K562 (cell line): ENCODE measurements around the gene SASH3. TPM values are rescaled to one million over a fixed set of nuclear protein-coding genes. Genes with fewer than 3 reads are reported as not detected.

ENCODE experiments used
- ATAC-seq: fragments of 200-7000 bp; cut with Tn5 transposase; 3 replicates; pipeline ENCODE4 v1.9.1; 2020; ENCODE audit warnings: moderate library complexity
- BruUV-seq: library from RNA; stranded (reverse); fragments of 400-500 nt; replicated peaks from 2 replicates; lab custom pipeline; 2021; lab: Mats Ljungman, UMichigan
- CTCF ChIA-PET: fragments of 300-600 bp; formaldehyde crosslinking; extraction: SDS; loops from one replicate; lab custom pipeline; 2021; ENCODE audit warnings: low intra/inter-chr PET ratio; lab: Yijun Ruan, JAX
- POLR2A ChIA-PET: fragments of 300-600, 350-650 bp; sonication (Branson Sonifier 250); formaldehyde crosslinking; extraction: SDS; loops from one replicate; lab custom pipeline; 2021; ENCODE audit warnings: antibody characterized with exemption, inconsistent platforms; lab: Yijun Ruan, JAX
- DNase-seq, 4 experiments: peaks; one replicate each; pipeline versions ENCODE4 v3.0.0 to v3.0.0-alpha.2; 2011 to 2018; ENCODE audit warnings: low spot score in 3 of 4, mixed read lengths in 3 of 4; ENCODE audit errors: extremely low read depth in 1 of 4
- FAIRE-seq: peaks from 2 replicates; lab custom pipeline; 2011; peaks lifted over from hg19 to GRCh38; lab: Jason Lieb, UNC
- H2AFZ ChIP-seq: 2 replicates; pipeline ENCODE4 v1.6.0; 2011; ENCODE audit warnings: low read depth, low read length, control low read depth, inconsistent platforms
- H3K27ac ChIP-seq: fragments of 200-600 bp; 3 replicates; pipeline ENCODE4 v1.8.0; 2011; ENCODE audit warnings: low read depth, mild to moderate bottlenecking, control low read depth, inconsistent platforms, low read length, moderate library complexity, mixed read lengths; ENCODE audit errors: extremely low read depth
- H3K27me3 ChIP-seq, 2 experiments: fragments of 300-600 bp in 1 of 2; 2 replicates in 1 of 2; 3 replicates in 1 of 2; pipeline versions ENCODE4 v1.6.0 to v1.8.0; 2011; ENCODE audit warnings: inconsistent platforms in 2 of 2, low read length in 2 of 2, mild to moderate bottlenecking in 1 of 2, mixed read lengths in 1 of 2, moderate library complexity in 1 of 2; ENCODE audit not compliant: control insufficient read depth in 2 of 2, insufficient read depth in 2 of 2
- H3K36me3 ChIP-seq: fragments of 300-600 bp; 3 replicates; pipeline ENCODE4 v1.8.0; 2011; ENCODE audit warnings: mild to moderate bottlenecking, low read length, inconsistent platforms; ENCODE audit not compliant: control insufficient read depth, insufficient read depth
- H3K4me1 ChIP-seq, 2 experiments: fragments of 200-600 bp in 1 of 2; replicated peaks in 1 of 2; 2 replicates in 1 of 2; 3 replicates in 1 of 2; pipeline versions ENCODE4 v1.5.1 to v1.8.0; 2011; ENCODE audit warnings: inconsistent platforms in 2 of 2, low read length in 2 of 2, mild to moderate bottlenecking in 1 of 2, mixed read lengths in 1 of 2, moderate library complexity in 1 of 2; ENCODE audit not compliant: control insufficient read depth in 2 of 2, insufficient read depth in 2 of 2
- H3K4me2 ChIP-seq: 2 replicates; pipeline ENCODE4 v1.6.1; 2011; ENCODE audit warnings: low read length, control low read depth, inconsistent platforms, mixed read lengths; ENCODE audit not compliant: insufficient read depth
- H3K4me3 ChIP-seq: fragments of 200-600 bp; sonication (generic), shearing (Covaris generic); 2 replicates; pipeline ENCODE4 v1.5.1; 2016; ENCODE audit warnings: control low read depth, inconsistent platforms
- H3K79me2 ChIP-seq: fragments of 200-600 bp; 3 replicates; pipeline ENCODE4 v1.8.0; 2011; ENCODE audit warnings: low read length, inconsistent platforms; ENCODE audit not compliant: control insufficient read depth, insufficient read depth
- H3K9ac ChIP-seq, 2 experiments: 2 replicates each; pipeline versions ENCODE4 v1.6.0 to v1.6.1; 2011; ENCODE audit warnings: low read depth in 2 of 2, low read length in 2 of 2, control low read depth in 1 of 2, inconsistent platforms in 1 of 2, mild to moderate bottlenecking in 1 of 2, mixed read lengths in 1 of 2; ENCODE audit not compliant: insufficient read depth in 1 of 2
- H3K9me1 ChIP-seq: one replicate; pipeline ENCODE4 v1.6.0; 2011; ENCODE audit warnings: inconsistent platforms, mild to moderate bottlenecking, low read length, moderate library complexity; ENCODE audit not compliant: control insufficient read depth, insufficient read depth
- H3K9me3 ChIP-seq: replicated peaks from 2 replicates; pipeline ENCODE4 v1.5.1; 2011; ENCODE audit warnings: low read depth, low read length, inconsistent platforms; ENCODE audit not compliant: control insufficient read depth, insufficient read depth
- H4K20me1 ChIP-seq: replicated peaks from 2 replicates; pipeline ENCODE4 v1.6.1; 2011; ENCODE audit warnings: low read length, inconsistent platforms, mixed read lengths; ENCODE audit not compliant: control insufficient read depth, insufficient read depth
- CAMTA2 ChIP-seq: fragments of 250-450 bp; sonication (Bioruptor Pico); conservative IDR thresholded peaks from 2 replicates; pipeline ENCODE4 v1.5.1; 2022
- CCAR2 ChIP-seq: fragments of 200-400 bp; formaldehyde crosslinking; IDR thresholded peaks from 2 replicates; pipeline ENCODE4 v1.6.1; 2017; ENCODE audit warnings: mild to moderate bottlenecking, low read depth, low read length
- DDX20 ChIP-seq: fragments of 450-650 bp; IDR thresholded peaks from 2 replicates; pipeline ENCODE4 v1.6.1; 2016; ENCODE audit warnings: missing genetic modification characterization, low read depth, mild to moderate bottlenecking, missing compliant biosample characterization, moderate library complexity
- FOXJ3 ChIP-seq: sonication (generic); formaldehyde crosslinking; IDR thresholded peaks from 2 replicates; pipeline ENCODE4 v1.4.0; 2020; ENCODE audit warnings: mild to moderate bottlenecking, missing genetic modification reagents
- HDGF ChIP-seq: fragments of 450-650 bp; IDR thresholded peaks from 2 replicates; pipeline ENCODE4 v1.6.1; 2016
- KLF10 ChIP-seq: fragments of 250-450 bp; sonication (Bioruptor Pico); IDR thresholded peaks from 2 replicates; pipeline ENCODE4 v1.6.1; 2021; ENCODE audit warnings: matching md5 sums
- NFIC ChIP-seq: fragments of 450-650 bp; IDR thresholded peaks from 2 replicates; pipeline ENCODE4 v1.6.1; 2017; ENCODE audit warnings: mild to moderate bottlenecking, inconsistent platforms
- POLR2AphosphoS2 ChIP-seq: IDR thresholded peaks from 2 replicates; pipeline ENCODE4 v1.6.1; 2012; ENCODE audit warnings: low read length, improper control_type of control experiment
- RHOXF2B ChIP-seq: fragments of 250-450 bp; sonication (Bioruptor Pico); conservative IDR thresholded peaks from 2 replicates; pipeline ENCODE4 v1.5.1; 2021
- ZNF431 ChIP-seq: sonication (generic); formaldehyde crosslinking; IDR thresholded peaks from 2 replicates; pipeline ENCODE4 v1.8.0; 2022; ENCODE audit warnings: mild to moderate bottlenecking, missing genetic modification reagents
- ZNF644 ChIP-seq: fragments of 200-800 bp; sonication (Bioruptor generic); IDR thresholded peaks from 2 replicates; pipeline ENCODE4 v1.6.1; 2016; ENCODE audit warnings: low read depth, missing genetic modification characterization, missing compliant biosample characterization
- WGBS: fragments of 100-300 bp; shearing (Covaris generic); methylation state at CpG from one replicate; pipeline ENCODE4 v1.1.6; 2016; ENCODE audit warnings: low coverage, mixed read lengths; ENCODE audit not compliant: insufficient coverage; ENCODE audit errors: missing lambda C conversion rate; 5-methylcytosine and 5-hydroxymethylcytosine counted together
- in situ Hi-C: fragments of 300-500 bp; cut with MboI; formaldehyde crosslinking; loops from 4 replicates; pipeline ENCODE4 v1.15.0; 2018; ENCODE audit warnings: inconsistent platforms, mixed read lengths
- intact Hi-C: fragments of 100-400 bp; cut with micrococcal nuclease; formaldehyde crosslinking; loops from 2 replicates; pipeline ENCODE4 v1.14.2; 2022
- polyA plus RNA-seq, 8 experiments: library from polyadenylated mRNA; depleted of rRNA in 4 of 8; stranded (reverse) in 5 of 8; unstranded in 3 of 8; fragments of >200 nt; fragmentation: Nextera tagmentation in 2 of 8; fragmentation: Illumina TruSeq in 1 of 8; extraction: Ambion mirVana in 2 of 8; extraction: Trizol in 1 of 8; gene quantifications; 2 replicates each; pipeline versions ENCODE4 v1.2.1 to v1.2.3, GENCODE V29; 2011 to 2014; ENCODE audit warnings: inconsistent platforms in 1 of 8, missing spikeins in 1 of 8
- total RNA-seq, 7 experiments: library from RNA; depleted of rRNA in 6 of 7; stranded (reverse); fragments of >200 nt in 6 of 7; fragmentation: Illumina TruSeq in 2 of 7; extraction: Trizol in 2 of 7; gene quantifications; 2 replicates each; pipeline versions ENCODE4 v1.2.1 to v1.2.3, GENCODE V29; 2011 to 2021; ENCODE audit warnings: low replicate concordance in 1 of 7
- TF ChIP-seq, protein P1 (sequence below): fragments of 250-450 bp; sonication (Bioruptor Pico); IDR thresholded peaks from 2 replicates; pipeline ENCODE4 v1.5.0; 2021; ENCODE audit warnings: mild to moderate bottlenecking, moderate library complexity
- TF ChIP-seq, protein P2 (sequence below): fragments of 250-450 bp; sonication (Bioruptor Pico); IDR thresholded peaks from 2 replicates; pipeline ENCODE4 v1.4.0; 2020; ENCODE audit warnings: mild to moderate bottlenecking, moderate library complexity, borderline replicate concordance
- TF ChIP-seq, protein P3 (sequence below): fragments of 200-400 bp; formaldehyde crosslinking; IDR thresholded peaks from 2 replicates; pipeline ENCODE4 v1.6.1; 2017; ENCODE audit warnings: mild to moderate bottlenecking, low read depth, low read length, moderate library complexity

The SASH3 gene
- total and polyA plus RNA-seq, 9 of the 15 experiments (the other 6 are each of a cell fraction or from before 2014, with no cell fraction given): 0.03 to 0.72 (median 0.08) TPM

DNA sequence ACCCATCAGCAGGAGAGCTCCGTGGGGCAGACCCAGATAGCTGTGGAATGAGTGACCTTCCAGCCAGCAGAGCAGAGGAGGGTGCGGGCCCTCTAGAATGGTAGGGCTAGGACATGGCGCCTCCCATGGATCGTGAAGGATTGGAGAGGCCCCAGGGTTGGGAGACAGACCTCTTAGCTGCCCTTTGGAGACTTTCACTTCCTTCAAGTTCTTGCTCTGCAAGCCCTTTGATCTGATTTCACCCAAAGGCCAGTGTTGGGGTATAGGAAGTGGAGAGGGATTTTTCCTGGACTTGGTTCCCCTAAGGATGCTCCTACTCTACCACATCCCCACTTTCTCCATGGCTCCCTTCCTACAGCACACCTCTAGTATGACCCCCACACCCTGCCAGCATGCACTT, 3.0 kb downstream of the SASH3 start (continued):
- TF ChIP-seq, protein P1, sequence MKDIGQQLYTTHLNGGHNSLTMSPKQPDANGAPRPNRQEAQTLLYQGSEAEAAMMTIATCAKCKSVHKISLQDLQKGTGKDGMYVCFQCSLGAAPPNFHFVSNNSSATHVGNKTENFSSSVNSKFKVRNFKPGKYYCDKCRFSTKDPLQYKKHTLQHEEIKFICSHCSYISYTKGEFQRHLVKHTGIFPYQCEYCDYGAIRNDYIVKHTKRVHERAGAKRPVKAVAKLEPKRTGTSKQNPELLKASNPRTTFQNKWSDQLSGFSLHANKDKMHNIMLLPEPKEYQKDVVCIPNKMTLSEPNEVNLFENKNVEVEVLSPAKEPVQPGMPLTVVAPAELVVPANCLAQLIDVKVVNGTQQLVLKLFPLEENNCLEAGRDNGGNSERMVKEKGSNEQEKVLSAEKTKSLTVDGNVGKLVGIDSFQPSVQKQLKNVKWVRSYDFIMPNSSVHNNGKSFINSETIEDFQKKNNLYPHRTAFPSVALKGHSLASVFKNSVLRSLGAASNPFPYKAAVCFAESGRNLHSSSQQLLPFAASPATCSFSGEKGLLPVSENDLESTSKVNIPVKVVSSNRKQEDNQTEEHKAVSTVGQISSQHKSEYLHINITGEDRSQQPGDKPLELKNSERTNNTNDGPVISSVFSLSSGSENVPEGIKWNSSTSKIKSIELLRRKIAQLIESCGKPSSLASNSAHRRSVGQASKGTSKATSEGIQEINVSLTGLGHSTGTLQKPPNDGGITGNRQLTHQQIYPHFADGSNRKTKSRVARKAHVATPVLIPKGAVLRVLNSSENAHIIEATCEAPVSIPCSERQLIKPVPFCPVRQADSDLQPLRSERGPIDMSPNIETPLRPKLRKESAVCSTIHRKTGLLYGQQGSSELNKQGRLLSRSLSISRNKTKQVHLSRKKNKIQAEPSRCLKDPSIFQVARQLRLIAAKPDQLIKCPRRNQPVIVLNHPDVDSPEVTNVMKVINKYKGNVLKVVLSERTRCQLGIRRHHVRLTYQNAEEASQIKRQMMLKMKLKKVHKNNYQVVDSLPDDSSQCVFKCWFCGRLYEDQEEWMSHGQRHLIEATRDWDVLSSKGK: no peak
- TF ChIP-seq KLF10 (CRISPR knock-in tag) (no peak), CAMTA2 (no peak), ZNF431 (no peak)

DNA sequence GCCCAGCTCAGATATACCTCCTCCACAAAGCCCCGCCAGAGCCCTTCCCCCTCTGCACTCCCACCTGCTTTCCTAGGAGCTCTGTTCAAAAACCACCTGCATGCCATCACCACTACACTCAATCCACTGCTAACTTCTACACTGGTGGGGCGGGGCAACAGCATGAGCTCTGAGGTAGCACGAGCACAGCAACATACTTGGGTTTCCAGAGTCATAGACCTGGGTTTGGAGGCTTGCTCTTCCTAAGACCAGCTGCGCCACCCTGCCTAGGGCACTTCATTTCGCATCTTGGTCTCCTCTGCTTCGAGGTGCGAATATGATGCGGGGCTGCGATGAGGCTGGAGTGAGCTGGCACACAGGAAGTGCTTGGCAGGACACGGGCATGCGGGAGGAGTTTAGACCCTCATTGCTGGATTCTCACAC, 3.6 kb downstream of the SASH3 start:
- in situ Hi-C loops (no loop called here), intact Hi-C loops (no loop called here)
- Histone ChIP-seq H3K9ac (no peak overlapping the region), H3K27me3 (no peaks in the 10 kb centered on the region), H3K9me1 (no peaks in the 10 kb centered on the region), H3K4me3 (no peak overlapping the region), H4K20me1 (no peaks in the 10 kb centered on the region), H2AFZ (no peak overlapping the region), H3K9me3 (no peaks in the 10 kb centered on the region), H3K36me3 (no peaks in the 10 kb centered on the region), H3K27ac (no peak overlapping the region), H3K79me2 (no peaks in the 10 kb centered on the region), H3K4me1 (peaks cover 13 to 22% of the 10 kb centered on the region in 2 experiments), H3K4me2 (no peak overlapping the region)
- POLR2A ChIA-PET: interaction anchor here (0.5 to 0.6 kb wide), 3 partner anchors 14 to 744 kb away, joined by 3 to 4 read pairs (median 3); no protein-coding TSS in a partner anchor
- no TSS peak for BruUV-seq
- FAIRE-seq: no peak
- no peak for ATAC-seq
- 26% methylated on average over 8 of the region's 11 CpGs for WGBS
- DNase-seq: no peak
- CTCF ChIA-PET: no interaction called here
- no peak for TF ChIP-seq DDX20 (tag)
- TF ChIP-seq, protein P2, sequence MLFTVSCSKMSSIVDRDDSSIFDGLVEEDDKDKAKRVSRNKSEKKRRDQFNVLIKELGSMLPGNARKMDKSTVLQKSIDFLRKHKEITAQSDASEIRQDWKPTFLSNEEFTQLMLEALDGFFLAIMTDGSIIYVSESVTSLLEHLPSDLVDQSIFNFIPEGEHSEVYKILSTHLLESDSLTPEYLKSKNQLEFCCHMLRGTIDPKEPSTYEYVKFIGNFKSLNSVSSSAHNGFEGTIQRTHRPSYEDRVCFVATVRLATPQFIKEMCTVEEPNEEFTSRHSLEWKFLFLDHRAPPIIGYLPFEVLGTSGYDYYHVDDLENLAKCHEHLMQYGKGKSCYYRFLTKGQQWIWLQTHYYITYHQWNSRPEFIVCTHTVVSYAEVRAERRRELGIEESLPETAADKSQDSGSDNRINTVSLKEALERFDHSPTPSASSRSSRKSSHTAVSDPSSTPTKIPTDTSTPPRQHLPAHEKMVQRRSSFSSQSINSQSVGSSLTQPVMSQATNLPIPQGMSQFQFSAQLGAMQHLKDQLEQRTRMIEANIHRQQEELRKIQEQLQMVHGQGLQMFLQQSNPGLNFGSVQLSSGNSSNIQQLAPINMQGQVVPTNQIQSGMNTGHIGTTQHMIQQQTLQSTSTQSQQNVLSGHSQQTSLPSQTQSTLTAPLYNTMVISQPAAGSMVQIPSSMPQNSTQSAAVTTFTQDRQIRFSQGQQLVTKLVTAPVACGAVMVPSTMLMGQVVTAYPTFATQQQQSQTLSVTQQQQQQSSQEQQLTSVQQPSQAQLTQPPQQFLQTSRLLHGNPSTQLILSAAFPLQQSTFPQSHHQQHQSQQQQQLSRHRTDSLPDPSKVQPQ (CRISPR knock-in tag): no peak
- no peak for TF ChIP-seq NFIC
- TF ChIP-seq FOXJ3: no peak
- no peak for TF ChIP-seq RHOXF2B (CRISPR knock-in tag)
- no peak for TF ChIP-seq POLR2AphosphoS2
- TF ChIP-seq, protein P3, sequence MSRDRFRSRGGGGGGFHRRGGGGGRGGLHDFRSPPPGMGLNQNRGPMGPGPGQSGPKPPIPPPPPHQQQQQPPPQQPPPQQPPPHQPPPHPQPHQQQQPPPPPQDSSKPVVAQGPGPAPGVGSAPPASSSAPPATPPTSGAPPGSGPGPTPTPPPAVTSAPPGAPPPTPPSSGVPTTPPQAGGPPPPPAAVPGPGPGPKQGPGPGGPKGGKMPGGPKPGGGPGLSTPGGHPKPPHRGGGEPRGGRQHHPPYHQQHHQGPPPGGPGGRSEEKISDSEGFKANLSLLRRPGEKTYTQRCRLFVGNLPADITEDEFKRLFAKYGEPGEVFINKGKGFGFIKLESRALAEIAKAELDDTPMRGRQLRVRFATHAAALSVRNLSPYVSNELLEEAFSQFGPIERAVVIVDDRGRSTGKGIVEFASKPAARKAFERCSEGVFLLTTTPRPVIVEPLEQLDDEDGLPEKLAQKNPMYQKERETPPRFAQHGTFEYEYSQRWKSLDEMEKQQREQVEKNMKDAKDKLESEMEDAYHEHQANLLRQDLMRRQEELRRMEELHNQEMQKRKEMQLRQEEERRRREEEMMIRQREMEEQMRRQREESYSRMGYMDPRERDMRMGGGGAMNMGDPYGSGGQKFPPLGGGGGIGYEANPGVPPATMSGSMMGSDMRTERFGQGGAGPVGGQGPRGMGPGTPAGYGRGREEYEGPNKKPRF: no peak
- no peak for TF ChIP-seq ZNF644 (tag)
- TF ChIP-seq CCAR2: no peak
- TF ChIP-seq HDGF: no peak
